ENCODE data around the gene HIBCH. TPM values are rescaled to one million over a fixed set of nuclear protein-coding genes. Genes with fewer than 3 reads are reported as not detected.
"Not testable (repeated sequence)": the region's sequence is repeated elsewhere in the genome, so short reads cannot be mapped to it uniquely, and the experiment has no call there.

The HIBCH gene
- total RNA-seq, 4 donors from 2014 or later, result 27.5 to 40.1 (median 32.7) TPM

- Histone ChIP-seq H3K9me3 (no peaks in the 10 kb centered on the region), H3K36me3 (no peaks in the 10 kb centered on the region), H3K27me3 (no peaks in the 10 kb centered on the region), H3K27ac (no peak overlapping the region), H3K4me1 (no peaks in the 10 kb centered on the region), H3K4me3 (replicated peaks in 1 of 3) (no peak overlapping the region)
- intact Hi-C loops (cut with DNase I), result no loop called here
- no peak for DNase-seq
- no peak for TF ChIP-seq POLR2A (IDR thresholded peaks at IDR 0.05)
- TF ChIP-seq CTCF (IDR thresholded peaks at IDR 0.05), result no peak
These were observed 16.0 kb downstream of the HIBCH start for GRCh38 chr2:190303647-190304046.

DNA sequence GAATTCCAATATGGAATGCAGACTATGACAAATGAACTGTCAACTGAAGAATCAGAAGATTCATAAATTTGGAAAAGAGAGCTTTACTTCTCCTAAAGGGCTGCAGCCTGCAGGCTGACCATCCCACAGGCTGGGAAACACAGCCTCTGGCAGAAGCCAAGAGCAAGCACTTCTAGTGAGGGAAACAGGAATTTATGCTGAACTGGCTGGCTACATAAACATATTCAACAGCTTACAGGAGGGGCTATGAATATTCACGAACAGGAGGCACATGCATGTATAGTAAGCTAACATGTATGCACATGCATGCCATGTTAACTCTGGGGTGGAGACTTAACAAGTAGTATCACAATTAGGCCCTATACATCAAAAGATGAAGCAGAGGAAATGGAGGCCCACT lies 17.6 kb downstream of the HIBCH start:
- H3K9me3 ChIP-seq, result no peaks in the 10 kb centered on the region
- no peak overlapping the region for H3K27ac ChIP-seq
- 90 to 93% methylated on average over 1 of the region's 1 CpG for WGBS, 2 donors
- no peak for DNase-seq
- intact Hi-C loops (cut with DNase I), result no loop called here
- no peaks in the 10 kb centered on the region for H3K27me3 ChIP-seq
- TF ChIP-seq POLR2A (IDR thresholded peaks at IDR 0.05), result no peak
- no peak overlapping the region for H3K4me3 ChIP-seq (replicated peaks in 1 of 3)
- H3K4me1 ChIP-seq, result no peaks in the 10 kb centered on the region
- no peaks in the 10 kb centered on the region for H3K36me3 ChIP-seq

DNA sequence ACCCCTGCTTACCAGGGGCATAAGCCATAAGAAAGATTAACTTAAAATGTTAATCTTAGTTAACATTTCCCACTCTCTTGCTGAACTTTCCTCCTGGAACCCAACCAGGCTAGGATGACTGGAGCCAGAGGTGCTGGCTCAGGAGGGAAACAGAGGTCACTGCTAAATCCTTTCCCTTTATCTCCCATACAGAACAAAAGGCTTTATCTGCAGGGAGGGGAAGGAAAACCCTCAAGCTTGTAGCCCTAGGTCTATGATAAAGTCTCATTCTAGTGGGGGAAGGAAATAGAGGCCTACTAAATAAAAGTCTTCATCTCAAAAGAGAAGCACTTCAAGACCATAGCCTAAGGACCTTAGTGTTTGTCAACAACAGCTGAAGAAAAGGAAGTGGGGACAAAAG lies 18.6 kb downstream of the HIBCH start:
- TF ChIP-seq CTCF (IDR thresholded peaks at IDR 0.05), result no peak
- DNase-seq, result no peak
- H3K4me1 ChIP-seq, result no peaks in the 10 kb centered on the region
- intact Hi-C loops (cut with DNase I), result no loop called here
- no peak overlapping the region for H3K4me3 ChIP-seq (replicated peaks in 1 of 3)
- H3K27ac ChIP-seq, result no peak overlapping the region
- H3K27me3 ChIP-seq, result no peaks in the 10 kb centered on the region
- no peaks in the 10 kb centered on the region for H3K36me3 ChIP-seq
- H3K9me3 ChIP-seq, result no peaks in the 10 kb centered on the region

DNA sequence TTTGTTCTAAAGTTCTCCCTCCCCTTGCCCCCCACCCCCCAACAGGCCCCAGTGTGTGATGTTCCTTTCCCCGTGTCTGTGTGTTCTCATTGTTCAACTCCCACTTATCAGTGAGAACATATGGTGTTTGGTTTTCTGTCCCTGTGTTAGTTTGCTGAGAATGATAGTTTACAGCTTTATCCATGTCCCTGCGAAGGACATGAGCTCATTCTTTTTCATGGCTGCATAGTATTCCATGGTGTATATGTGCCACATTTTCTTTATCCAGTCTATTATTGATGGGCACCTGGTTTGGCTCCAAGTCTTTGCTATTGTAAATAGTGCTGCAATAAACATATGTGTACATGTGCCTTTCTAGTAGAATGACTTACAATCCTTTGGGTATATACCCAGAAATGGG lies 21.7 kb downstream of the HIBCH start:
- DNase-seq; H3K27ac ChIP-seq; intact Hi-C loops (cut with DNase I); H3K27me3 ChIP-seq; H3K36me3 ChIP-seq; H3K4me1 ChIP-seq; H3K4me3 ChIP-seq (replicated peaks in 1 of 3); H3K9me3 ChIP-seq: not testable (repeated sequence)
- 98 to 99% methylated on average over 2 of the region's 2 CpGs for WGBS, 2 donors

DNA sequence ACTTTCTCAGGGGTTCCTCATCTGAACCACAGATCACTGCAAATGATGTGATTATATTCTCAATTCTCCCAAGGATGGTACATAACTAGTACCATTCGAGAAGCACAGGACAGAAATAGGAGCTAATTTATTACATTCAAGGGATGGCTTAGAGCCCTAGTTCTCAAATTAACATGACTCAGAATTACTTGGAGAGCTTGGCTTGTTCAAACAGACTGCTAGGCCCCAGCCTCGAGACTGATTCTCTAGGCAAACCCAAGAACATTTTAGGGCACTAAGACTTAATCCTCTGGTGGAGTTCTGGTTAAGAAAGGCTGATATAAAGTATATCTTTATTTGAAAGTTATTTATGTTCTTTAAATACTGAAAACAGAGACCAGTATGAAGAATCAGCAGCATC lies 35.8 kb downstream of the HIBCH start:
- 57 to 58% methylated on average over 2 of the region's 2 CpGs for WGBS, 2 donors
- Histone ChIP-seq H3K9me3 (no peaks in the 10 kb centered on the region), H3K4me1 (peaks cover 0 to 16% of the 10 kb centered on the region in 2 donors), H3K27ac (no peak overlapping the region), H3K27me3 (no peaks in the 10 kb centered on the region), H3K4me3 (replicated peaks in 1 of 3) (no peak overlapping the region), H3K36me3 (no peaks in the 10 kb centered on the region)
- TF ChIP-seq CTCF (IDR thresholded peaks at IDR 0.05), result no peak
- TF ChIP-seq POLR2A (IDR thresholded peaks at IDR 0.05), result no peak
- intact Hi-C loops (cut with DNase I), result no loop called here
- peak in 1 of 2 donors; percentile 8 for DNase-seq

- peak overlapping the region; percentile 41 to 62 (median 42) for H3K27ac ChIP-seq
- 37 to 54% methylated on average over 5 of the region's 5 CpGs for WGBS, 2 donors
- H3K4me3 ChIP-seq (replicated peaks in 1 of 3), result no peak overlapping the region
- intact Hi-C loops (cut with DNase I), result no loop called here
- H3K36me3 ChIP-seq, result no peaks in the 10 kb centered on the region
- TF ChIP-seq CTCF (IDR thresholded peaks at IDR 0.05) (no peak), POLR2A (IDR thresholded peaks at IDR 0.05) (no peak)
- H3K4me1 ChIP-seq, result peaks cover 0 to 16% of the 10 kb centered on the region in 2 donors
- H3K9me3 ChIP-seq, result no peaks in the 10 kb centered on the region
- H3K27me3 ChIP-seq, result no peaks in the 10 kb centered on the region
- peak; percentile 49 to 59 for DNase-seq
These were observed 38.9 kb downstream of the HIBCH start for GRCh38 chr2:190280565-190281350.

DNA sequence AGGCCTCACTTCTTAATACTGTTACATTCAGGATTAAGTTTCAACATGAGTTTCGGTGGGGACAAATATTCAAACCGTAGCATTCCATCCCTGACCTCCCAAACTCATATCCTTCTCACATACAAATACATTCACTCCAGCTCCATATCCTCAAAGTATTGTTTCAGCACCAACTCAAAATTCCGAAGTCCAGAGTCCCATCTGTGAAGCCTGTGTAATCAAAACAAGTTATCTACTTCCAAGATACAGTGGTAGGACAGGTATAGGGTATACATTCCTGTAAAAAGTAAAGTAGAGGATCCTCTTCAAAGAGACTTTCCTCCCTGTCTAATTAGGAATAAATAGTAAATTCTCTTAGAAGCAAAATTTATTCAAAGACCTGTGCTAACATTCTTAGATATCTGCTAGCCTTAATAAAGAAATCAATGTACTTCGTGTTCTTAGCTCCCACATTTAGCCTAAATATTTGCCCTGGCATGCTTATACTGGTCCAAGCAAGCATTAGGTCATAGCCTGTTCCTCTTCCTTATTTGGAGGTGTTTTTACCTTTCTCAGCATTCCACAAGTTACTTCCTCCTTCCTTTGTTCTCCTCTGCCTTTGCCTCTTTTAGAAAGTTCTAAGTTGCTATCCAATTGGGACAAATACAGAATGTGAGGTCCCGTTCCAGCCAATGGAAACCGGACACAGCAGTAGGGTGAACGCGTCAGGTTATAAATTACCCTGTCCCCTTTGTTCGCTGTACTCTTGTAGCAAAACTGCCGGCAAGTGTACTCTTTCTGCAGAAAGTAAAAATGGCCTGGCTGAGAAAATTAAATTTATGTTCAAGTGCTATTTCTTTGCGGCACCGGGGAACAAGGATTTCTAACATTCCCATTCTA lies 40.1 kb downstream of the HIBCH start:
- H3K27me3 ChIP-seq; H3K36me3 ChIP-seq; H3K4me3 ChIP-seq (replicated peaks in 1 of 3); H3K9me3 ChIP-seq; DNase-seq: not testable (repeated sequence)
- Histone ChIP-seq H3K4me1 (peaks cover 0 to 16% of the 10 kb centered on the region in 2 donors), H3K27ac (peak overlapping the region; percentile 41 to 62 (median 42))
- whole genome bisulfite sequencing, 2 donors, result 87 to 88% methylated on average over 12 of the region's 12 CpGs
- intact Hi-C loops (cut with DNase I), result loop anchor here (5.0 kb wide), 1 partner anchor 187 kb away; no protein-coding TSS in a partner anchor
